HG03442 (cell line): ENCODE results near the gene RCAN3.
"Not testable (repeated sequence)": the region's sequence is repeated elsewhere in the genome, so short reads cannot be mapped to it uniquely, and the experiment has no call there.

Source experiments
- ATAC-seq: cut with Tn5 transposase; IDR thresholded peaks from one replicate; pipeline ENCODE4 v1.9.1; 2021; ENCODE audit warnings: mild to moderate bottlenecking, moderate library complexity; ENCODE audit not compliant: unreplicated experiment

Gene RCAN3

GRCh38 chr1:24508911-24509310, 6.3 kb downstream of the RCAN3 start:
- ATAC-seq: no peak

DNA sequence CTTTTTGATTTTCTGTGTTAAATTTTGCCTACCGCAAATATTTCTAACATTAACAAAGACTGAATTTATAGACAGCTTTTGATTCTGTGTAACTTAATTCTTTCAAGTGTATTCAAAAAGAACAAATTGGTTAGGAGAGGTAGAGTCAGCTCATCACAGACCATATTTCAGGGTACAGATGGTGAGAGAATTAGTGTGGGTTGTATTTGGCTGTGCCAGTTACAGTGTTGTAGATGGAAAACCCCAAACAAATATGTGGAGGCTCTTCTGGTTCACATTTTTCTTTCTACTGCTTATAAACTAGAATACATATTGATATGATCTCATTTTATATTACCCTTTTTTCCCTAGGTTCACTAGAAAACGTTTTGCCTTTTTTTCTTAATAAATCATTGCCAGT, 11.1 kb downstream of the RCAN3 start:
- no peak for ATAC-seq

DNA sequence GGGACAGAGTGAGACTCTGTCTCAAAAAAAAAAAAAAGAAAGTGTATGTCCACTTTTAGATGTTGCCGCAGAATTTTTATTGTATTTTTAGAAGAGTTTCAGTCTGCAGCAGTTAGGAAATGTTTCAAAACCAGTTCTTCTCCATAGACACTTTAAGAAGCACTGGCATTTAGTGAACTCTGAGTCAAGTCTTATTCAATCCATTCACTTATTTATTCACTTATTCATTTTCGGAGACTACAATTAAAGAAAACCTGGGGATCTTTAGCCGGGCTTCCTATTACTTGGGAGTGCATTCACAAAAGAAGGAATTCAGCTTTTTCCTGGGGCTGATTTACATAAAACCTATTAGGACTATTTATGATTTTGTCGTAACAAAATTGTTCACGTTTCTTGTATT, 12.3 kb downstream of the RCAN3 start:
- ATAC-seq: no peak

- not testable (repeated sequence) for ATAC-seq
Measured at GRCh38 chr1:24515671-24516209, 13.1 kb downstream of the RCAN3 start.

DNA sequence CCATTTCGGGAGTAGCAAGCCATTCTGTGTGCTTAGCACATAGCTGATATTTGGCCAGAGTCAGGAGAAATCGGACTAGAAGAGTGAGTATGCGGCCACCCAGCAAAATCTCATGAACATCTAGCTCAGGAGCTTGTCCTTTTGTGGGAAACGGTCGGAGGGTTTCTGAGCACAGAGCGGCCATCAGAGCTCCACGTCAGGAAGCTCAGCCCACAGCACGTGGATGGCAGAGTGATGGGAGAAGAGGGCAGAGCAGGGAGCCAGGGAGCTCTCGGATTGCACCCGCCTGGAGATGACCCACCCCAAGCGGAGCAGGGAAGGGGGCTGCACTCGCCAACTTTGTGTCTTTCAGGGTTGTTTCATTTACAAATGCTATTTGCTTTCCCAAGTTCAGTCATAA, 13.9 kb downstream of the RCAN3 start:
- ATAC-seq: no peak

DNA sequence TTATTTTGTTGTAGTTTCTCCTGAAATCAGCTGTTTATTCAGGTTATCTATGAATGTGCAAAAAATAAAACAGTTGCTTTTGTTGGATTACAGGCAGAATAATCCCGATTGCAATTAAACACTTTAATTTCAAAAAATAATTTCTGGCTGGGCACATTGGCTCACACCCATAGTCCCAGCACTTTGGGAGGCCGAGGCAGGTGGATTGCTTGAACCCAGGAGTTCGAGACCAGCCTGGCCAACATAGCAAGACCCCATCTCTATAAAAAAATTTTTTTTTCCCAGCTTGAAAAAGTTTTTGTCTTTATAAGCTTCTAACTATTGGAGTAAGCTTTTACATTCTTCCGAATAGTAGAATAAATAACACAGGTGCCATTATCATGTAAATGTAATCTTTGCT, 15.3 kb downstream of the RCAN3 start:
- no peak for ATAC-seq

DNA sequence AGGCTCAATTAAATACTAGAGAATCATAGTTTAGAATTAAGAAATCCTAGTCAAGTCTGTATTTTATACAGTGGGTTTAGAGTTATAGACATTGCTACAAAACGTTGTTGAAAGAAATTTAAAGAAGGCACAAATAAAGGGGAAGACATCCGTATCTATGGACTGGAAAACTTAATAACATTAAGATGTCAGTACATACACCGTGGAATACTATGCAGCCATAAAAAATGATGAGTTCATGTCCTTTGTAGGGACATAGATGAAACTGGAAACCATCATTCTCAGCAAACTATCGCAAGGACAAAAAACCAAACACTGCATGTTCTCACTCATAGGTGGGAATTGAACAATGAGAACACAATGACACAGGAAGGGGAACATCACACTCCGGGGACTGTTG, 17.6 kb downstream of the RCAN3 start:
- not testable (repeated sequence) for ATAC-seq

- no peak for ATAC-seq
Measured at GRCh38 chr1:24525606-24526005, 23.0 kb downstream of the RCAN3 start.

DNA sequence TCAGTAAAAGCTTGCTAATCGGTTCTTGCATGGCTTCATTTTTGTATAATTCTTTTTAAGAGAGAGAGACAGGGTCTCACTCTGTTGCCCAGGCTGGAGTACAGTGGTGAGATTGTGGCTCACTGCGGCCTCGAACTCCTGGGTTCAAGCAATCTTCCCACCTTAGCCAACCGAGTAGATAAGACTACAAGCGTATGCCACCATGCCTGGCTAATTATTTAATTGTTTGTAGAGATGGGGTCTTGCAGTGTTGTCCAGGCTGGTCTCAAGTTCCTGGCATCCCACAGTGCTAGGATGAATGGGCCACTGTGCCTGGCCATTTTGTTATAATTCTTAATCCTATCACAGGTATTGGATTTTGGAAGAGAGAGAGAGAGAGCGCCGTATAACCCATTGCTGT, 23.4 kb downstream of the RCAN3 start:
- ATAC-seq: no peak

GRCh38 chr1:24526940-24527542, 24.4 kb downstream of the RCAN3 start:
- no peak for ATAC-seq

DNA sequence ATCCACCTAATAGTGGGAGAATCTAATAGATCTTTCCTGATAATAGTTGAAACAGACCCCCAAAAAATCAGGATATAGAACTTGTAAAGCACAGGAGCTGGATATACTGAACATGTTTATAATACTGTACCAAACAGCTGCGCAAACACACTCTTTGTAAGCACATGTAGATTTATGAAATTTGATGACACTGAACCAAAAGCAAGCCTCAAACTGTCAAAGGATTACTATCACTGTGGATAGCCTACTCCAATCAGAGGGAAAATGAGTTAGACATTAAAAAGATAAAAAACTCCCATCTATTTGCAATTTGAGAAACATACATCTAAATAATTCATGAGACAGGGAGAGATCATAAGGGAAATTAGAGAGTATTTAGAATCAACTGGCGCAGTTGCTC, 26.1 kb downstream of the RCAN3 start:
- no peak for ATAC-seq

DNA sequence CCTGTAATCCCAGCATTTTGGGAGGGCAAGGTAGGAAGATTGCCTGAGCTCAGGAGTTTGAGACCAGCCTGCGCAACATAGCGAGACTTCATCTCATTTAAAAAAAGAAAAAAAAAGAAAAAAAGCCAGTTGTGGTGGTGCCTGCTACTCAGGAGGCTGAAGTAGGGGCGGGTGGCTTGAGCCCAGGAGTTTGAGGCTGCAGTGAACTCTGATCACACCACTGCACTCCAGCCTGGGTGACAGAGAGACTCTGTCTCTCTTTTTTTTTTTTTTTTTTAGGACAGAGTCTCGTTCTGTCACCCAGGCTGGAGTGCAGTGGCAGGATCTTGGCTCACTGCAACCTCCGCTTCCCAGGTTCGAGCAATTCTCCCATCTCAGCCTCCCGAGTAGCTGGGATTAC, 26.7 kb downstream of the RCAN3 start:
- ATAC-seq: not testable (repeated sequence)

DNA sequence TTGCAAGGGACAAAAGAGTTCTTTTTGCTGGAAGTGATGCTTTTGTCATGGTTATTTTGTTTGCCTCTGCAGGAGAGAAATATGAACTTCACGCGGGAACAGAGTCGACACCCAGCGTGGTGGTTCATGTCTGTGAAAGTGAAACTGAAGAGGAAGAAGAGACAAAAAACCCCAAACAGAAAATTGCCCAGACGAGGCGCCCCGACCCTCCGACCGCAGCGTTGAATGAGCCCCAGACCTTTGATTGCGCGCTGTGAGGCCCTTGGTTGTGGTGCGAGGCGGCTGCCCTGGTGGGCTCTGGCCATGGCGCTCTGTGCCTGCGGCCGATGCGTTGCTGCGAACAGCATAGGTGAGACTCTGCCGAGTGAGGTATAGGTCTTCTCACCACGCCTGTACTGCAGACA, 32.4 kb downstream of the RCAN3 start:
- no peak for ATAC-seq

DNA sequence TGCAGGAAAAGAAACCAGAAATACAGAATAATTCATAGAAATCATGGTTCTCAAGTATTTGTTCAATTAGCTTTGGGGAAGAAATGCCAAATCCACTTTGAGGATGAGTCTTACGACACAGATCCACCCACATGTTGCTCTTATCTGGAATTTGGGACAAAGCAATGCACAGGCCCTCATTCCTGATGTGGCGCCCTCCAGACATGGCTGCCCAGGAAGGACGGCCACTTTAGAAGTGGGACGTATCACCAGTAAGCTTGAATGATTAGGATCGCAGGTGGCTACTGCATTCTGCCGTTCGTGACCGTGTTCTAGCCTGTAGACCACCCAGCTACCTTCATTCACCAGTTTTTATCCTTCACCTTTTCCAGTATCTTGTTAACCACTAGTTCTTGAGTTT, 33.1 kb downstream of the RCAN3 start:
- ATAC-seq: no peak

DNA sequence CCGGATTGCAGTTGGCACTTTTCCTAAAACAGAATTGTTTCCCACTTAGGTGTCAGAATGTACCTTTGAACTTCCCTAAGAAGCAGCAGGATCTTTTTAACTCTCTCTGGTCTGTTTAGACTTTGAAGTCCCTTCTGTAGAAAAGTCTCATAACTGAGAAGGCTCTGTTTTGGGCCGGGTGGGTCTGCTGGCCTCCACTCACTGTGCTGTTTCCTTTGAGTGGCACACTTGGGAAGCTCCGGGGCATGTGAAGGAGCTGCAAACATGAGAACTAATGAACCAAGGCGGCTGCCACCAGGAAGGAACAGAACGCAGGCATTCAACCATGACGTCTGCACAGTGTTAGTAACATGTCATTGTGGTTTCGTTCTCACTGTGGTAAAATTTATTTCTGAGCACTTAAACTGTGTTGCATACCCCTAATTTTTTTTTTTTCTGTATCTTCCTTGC, 33.8 kb downstream of the RCAN3 start:
- ATAC-seq: peak; percentile 60

DNA sequence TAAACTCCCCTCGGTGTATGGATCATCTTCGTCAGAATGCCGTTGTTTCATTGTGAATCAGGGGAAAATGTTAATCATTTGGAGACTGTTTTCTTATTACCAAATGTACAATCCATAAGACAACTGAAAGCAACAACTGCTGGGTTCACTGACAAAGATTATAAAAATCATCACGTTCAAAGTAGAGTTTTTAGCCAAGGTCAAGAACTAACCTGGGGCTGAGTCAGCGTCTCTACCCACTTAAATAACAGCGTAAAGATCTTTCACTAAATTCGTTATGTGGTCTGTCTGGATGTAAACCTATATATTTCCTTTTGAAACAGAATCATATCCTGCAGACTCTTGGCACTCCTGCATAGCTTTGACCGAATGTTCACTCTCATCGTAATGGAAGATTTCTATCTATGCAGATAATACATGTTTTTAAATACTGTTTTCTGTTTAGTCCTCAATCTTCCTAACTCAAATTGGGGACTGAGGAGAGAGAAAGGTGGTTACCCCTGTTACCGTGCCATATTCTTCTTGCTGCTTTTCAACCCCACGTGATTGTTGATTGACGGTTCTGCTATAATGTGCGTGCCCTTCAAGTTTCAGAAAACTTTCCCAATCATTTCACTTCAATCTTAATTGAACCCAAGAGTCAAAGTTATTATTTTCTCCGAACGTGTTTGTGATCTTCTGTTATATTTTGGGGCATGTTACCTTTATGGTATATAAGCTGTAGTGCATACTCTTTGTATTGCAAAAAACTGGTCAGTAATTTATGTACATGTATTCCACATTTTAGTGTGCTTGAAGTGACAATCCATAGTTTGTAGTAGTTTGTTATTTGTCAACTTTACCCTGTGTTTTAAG, 37.6 kb downstream of the RCAN3 start:
- no peak for ATAC-seq

GRCh38 chr1:24540906-24541710, 38.5 kb downstream of the RCAN3 start:
- no peak for ATAC-seq

DNA sequence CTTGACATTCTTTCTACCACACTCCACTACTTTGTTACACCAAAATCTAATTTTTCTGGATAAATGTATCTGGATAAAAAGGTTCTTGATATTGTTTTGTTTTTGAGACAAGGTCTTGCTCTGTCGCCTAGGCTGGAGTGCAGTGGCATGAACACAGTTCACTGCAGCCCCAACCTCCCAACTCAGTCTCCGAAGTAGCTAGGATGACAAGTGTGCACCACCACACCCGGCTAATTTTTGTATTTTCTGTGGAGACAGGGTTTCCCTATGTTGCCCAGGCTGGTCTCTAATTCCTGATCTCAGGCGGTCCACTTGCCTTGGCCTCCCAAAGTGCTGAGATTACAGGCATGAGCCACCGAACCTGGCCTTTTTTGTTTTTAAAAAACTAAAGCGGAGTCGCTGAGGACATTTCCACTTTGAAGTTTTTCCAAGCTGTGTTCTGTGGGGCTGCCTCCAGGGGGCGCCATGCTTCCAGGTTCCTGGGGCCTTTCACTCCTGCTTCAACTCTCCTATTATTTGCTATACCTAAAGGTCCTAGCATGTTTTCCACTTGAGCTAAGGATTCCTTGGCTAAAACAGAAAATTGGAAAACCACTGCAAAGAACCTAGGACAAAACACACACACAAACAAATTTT, 39.2 kb downstream of the RCAN3 start:
- no peak for ATAC-seq

DNA sequence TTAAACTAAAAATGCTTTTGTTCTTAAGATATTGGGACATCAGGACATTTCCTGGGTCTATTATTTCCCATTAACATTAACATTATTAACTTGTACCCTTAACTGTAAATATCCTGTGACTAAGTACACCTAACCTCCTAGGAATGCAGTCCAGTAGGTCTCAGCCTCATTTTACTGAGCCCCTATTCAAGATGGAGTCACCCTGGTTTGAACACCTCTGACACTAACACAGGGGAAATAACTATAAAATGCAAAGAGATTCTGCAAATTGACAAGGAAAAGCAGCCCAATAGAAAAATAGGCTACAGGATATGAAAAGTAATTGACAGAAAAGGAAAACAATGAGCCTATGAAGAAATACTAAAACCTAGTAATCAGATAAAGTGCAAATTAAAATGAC, 41.6 kb downstream of the RCAN3 start:
- no peak for ATAC-seq

- no peak for ATAC-seq
Measured at GRCh38 chr1:24545662-24546061, 43.0 kb downstream of the RCAN3 start.

DNA sequence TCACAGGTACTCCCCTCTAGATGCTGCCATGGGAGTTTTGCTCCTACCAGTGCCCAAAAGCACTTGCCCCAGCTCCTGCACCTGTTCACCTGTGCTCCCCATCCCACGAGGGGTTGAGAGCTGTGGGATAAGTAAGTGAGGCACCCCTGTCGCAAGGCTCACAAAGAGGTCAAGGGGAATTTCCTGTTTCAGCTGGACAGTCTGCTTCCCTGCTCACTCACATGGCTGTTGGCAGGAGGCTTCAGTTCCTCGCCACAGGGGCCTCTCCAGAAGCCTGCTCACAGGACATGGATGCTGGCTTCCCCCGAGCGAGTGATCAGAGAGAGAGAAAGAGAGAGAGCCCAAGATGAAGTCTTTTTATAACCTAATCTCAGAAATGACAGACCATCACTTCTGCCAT, 44.6 kb downstream of the RCAN3 start:
- no peak for ATAC-seq
